ENCODE measurements around the gene FAM3D. TPM values are rescaled to one million over a fixed set of nuclear protein-coding genes. Genes with fewer than 3 reads are reported as not detected.

The FAM3D gene
- total RNA-seq, 1 donor from 2014 or later: not detected

GRCh38 chr3:58638591-58638990 lies 28.0 kb downstream of the FAM3D start:
- H3K36me3 Mint-ChIP-seq (ENCODE audit: low read depth): no peaks in the 10 kb centered on the region
- peaks cover 28% of the 10 kb centered on the region for H3K4me1 Mint-ChIP-seq (ENCODE audit: low read depth)
- TF ChIP-seq CTCF (IDR thresholded peaks at IDR 0.05): no peak
- H3K27me3 Mint-ChIP-seq (ENCODE audit: low read depth): peaks cover 2% of the 10 kb centered on the region
- no peaks in the 10 kb centered on the region for H3K9me3 Mint-ChIP-seq (ENCODE audit: low read depth)
- no peak overlapping the region for H3K4me3 Mint-ChIP-seq (ENCODE audit: unreplicated experiment)
- H3K27ac Mint-ChIP-seq (ENCODE audit: unreplicated experiment): no peak overlapping the region
- DNase-seq (ENCODE audit: low spot score): no peak

- Mint-ChIP-seq H3K4me1 (ENCODE audit: low read depth) (peaks cover 31% of the 10 kb centered on the region), H3K36me3 (ENCODE audit: low read depth) (no peaks in the 10 kb centered on the region), H3K4me3 (ENCODE audit: unreplicated experiment) (no peak overlapping the region), H3K27ac (ENCODE audit: unreplicated experiment) (no peak overlapping the region), H3K27me3 (ENCODE audit: low read depth) (peaks cover 2% of the 10 kb centered on the region), H3K9me3 (ENCODE audit: low read depth) (no peaks in the 10 kb centered on the region)
- TF ChIP-seq CTCF (IDR thresholded peaks at IDR 0.05): no peak
- DNase-seq (ENCODE audit: low spot score): no peak
Observed at GRCh38 chr3:58637509-58637908, 29.1 kb downstream of the FAM3D start.

GRCh38 chr3:58635371-58636285 lies 30.9 kb downstream of the FAM3D start:
- Mint-ChIP-seq H3K27me3 (ENCODE audit: low read depth) (peaks cover 2% of the 10 kb centered on the region), H3K27ac (ENCODE audit: unreplicated experiment) (no peak overlapping the region), H3K4me3 (ENCODE audit: unreplicated experiment) (no peak overlapping the region), H3K4me1 (ENCODE audit: low read depth) (peaks cover 29% of the 10 kb centered on the region), H3K9me3 (ENCODE audit: low read depth) (no peaks in the 10 kb centered on the region), H3K36me3 (ENCODE audit: low read depth) (no peaks in the 10 kb centered on the region)
- DNase-seq (ENCODE audit: low spot score): no peak
- no peak for TF ChIP-seq CTCF (IDR thresholded peaks at IDR 0.05)

- no peaks in the 10 kb centered on the region for H3K36me3 Mint-ChIP-seq (ENCODE audit: low read depth)
- no peak for DNase-seq (ENCODE audit: low spot score)
- peak overlapping the region; percentile 65 for H3K27ac Mint-ChIP-seq (ENCODE audit: unreplicated experiment)
- peaks cover 2% of the 10 kb centered on the region for H3K27me3 Mint-ChIP-seq (ENCODE audit: low read depth)
- no peak for TF ChIP-seq CTCF (IDR thresholded peaks at IDR 0.05)
- H3K4me3 Mint-ChIP-seq (ENCODE audit: unreplicated experiment): no peak overlapping the region
- peaks cover 13% of the 10 kb centered on the region for H3K4me1 Mint-ChIP-seq (ENCODE audit: low read depth)
- no peaks in the 10 kb centered on the region for H3K9me3 Mint-ChIP-seq (ENCODE audit: low read depth)
Observed at GRCh38 chr3:58633157-58633865, 33.3 kb downstream of the FAM3D start.

GRCh38 chr3:58631742-58632141 lies 34.8 kb downstream of the FAM3D start:
- Mint-ChIP-seq H3K4me1 (ENCODE audit: low read depth) (peaks cover 13% of the 10 kb centered on the region), H3K36me3 (ENCODE audit: low read depth) (no peaks in the 10 kb centered on the region), H3K27me3 (ENCODE audit: low read depth) (peaks cover 2% of the 10 kb centered on the region), H3K4me3 (ENCODE audit: unreplicated experiment) (no peak overlapping the region), H3K27ac (ENCODE audit: unreplicated experiment) (no peak overlapping the region), H3K9me3 (ENCODE audit: low read depth) (no peaks in the 10 kb centered on the region)
- no peak for DNase-seq (ENCODE audit: low spot score)
- TF ChIP-seq CTCF (IDR thresholded peaks at IDR 0.05): no peak

Data from chondrocyte (in vitro differentiated cells).